Forelimb muscle (tissue), 1 donor: Measurements from ENCODE around the gene TCF3. TPM values are rescaled to one million over a fixed set of nuclear protein-coding genes. Genes with fewer than 3 reads are reported as not detected.
A peak's percentile ranks its signal among the peaks of the same experiment; 100 is the strongest.

ENCODE experiments used
- DNase-seq: peaks from one replicate; pipeline ENCODE4 v3.0.0-alpha.2; 2013; ENCODE audit warnings: low read depth
- polyA plus RNA-seq: library from polyadenylated mRNA; unstranded; fragments of 120-200 nt; gene quantifications from one replicate; pipeline ENCODE4 v1.2.1, GENCODE V29; 2013; ENCODE audit not compliant: insufficient read length

Gene TCF3
- polyA plus RNA-seq, 1 donor = 124 TPM

DNA sequence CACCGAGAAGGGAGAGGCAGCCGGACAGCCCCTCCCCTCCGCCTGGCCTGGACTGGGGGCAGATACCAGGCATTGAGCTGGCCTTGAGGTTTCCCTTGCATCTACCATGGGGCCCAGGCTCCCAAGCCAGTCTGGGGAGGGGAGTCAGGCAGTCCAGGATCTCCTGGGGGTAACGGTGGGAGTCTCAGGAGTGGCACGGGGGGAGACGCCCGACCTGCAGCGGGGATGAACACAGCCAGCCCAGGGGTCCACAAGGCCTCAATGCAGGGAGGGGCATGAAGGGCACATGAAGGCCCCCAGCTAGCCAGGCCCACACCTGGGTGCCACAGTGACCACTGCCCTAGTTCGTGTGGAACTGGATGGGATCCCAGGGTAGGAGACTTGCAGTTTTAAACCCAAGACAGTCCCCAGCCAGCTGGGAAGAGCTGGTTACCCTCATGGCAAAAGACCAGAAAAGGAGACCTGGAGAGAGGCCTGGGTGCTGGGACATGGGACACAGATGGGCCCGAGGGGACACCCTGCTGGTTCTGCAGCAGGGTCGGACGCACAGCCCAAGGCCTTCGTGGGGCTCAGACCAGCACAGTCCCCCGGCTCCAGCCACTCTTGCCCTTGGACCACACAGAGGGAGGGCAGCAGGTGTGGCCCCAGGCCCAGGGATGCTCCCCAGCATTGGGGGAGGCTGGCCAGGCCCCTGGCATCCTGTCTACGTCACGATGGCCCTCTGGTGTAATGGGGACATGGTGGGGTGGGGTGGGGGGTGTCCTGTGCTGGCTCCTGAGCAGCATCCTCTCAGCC, 42.5 kb downstream of the TCF3 start:
- no peak for DNase-seq

DNA sequence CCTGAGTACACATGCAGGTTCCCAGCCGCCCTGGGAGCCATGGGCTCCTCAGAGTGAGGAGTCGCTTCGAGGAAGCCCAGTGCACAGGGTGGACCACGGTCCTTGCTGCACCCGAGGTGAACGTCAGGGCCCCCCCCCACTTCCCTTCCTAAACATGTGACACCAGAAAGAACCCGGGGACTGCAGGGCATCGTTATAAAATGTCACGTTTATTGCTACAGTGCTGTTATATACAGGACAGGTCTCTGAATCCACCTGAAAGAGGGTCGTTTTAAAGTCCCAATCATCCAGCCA, 43.4 kb downstream of the TCF3 start:
- no peak for DNase-seq

DNA sequence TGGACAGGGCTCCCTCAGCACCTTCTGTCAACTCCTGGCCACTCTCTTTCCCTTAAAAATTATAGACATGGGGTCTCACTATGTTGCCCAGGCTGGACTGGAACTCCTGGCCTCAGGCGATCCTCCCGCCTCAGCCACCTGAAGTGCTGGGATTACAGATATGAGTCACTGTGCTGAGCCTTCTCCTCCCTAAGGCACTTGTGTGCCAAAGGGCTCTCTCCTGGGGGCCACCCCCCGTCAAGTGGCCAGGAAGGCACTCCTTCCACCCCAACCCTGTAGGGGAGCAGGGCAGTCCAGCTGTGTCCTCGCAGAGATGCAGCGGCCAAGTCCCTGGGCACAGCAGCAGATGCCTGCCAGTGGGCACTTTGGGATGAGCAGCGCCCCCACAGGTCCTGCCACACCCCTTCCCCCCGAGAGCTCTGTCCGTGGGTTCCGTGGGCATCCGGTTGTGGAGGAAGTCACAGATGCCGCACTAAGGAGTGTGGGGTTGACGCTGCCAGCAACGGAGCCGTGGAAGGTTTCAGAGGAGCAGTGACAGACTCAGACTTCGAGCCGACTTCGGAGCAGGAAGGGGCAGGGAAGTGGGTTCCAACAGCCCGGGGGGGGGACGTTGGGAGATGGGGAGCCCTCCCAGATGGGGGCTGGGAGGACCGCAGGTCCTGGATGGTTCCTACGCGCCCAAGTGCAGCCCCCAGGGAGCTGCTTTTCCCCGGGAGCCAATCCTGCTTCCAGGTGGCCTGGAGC, 43.9 kb downstream of the TCF3 start:
- no peak for DNase-seq

DNA sequence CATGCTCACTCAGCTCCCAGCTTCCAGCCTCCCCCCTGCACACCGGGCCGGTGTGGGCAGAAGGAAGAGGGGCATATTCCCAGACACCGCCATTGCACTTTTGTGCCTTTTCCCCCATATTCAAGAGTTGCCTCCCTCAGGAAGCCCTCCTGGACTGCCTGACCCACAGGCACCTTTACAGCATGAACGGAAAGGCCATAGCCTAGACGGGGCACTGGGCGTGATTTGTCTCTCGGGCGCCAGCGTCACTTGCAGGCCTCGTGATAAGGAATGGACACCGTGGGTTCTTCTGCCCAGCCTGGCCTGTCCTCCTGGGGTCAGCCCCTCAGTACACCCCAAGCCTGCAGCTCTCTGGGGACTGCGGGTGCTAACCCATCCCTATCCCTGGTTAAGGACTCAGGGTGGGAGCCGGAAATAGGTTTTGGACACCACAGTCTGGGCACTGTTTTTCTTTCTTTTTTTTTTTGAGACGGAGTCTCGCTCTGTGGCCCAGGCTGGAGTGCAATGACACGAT, 46.2 kb downstream of the TCF3 start:
- no peak for DNase-seq

DNA sequence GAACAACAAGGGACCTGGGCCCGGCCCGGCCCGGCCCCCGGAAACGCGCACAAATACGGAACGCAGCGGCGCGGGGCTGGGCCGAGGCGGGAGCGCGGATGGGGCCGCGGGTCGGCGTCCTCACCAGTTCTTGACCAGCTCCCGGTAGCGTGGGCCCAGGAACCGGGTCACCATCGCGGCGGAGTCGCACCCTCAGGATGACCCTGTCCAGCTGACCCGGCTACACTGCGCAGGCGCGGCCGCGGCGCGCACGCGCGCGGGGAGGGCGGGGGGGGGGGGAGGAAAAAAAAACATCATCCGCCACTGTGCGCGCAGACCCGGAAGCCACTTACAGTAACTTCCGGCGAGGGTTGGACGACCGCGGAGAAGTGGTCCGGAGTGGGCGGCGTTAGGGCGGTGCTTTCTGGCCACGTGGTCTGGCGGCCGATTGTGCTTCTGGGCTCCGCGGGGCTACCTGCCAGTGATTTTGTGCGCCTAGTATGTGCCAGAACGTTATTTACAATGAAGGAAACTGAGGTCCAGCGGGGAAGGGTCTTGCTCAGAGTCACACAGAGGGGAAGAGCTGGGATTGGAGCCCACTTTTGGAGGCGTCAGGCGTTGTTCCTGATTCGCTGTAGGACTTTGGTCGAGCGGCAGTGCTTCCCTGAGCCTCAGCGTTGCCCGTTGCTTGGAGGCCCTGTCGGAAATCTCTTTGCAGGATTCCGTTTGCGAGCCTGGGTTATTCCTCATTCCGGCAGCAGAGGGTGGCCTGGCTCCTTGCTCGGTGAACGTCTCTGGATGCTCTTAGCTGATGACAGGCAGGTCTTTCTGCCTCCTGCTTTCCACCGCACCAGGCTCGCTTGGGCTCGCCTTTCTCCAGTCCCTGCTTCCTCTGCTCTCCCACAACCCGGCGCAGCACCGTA, 46.9 kb downstream of the TCF3 start, which contains the start of gene UQCR11:
UQCR11 (minus strand) TSS at position 227 of the 902 bp plus-strand sequence; CDS start at position 174, 53 bp downstream.
- DNase-seq = peak; percentile 91

DNA sequence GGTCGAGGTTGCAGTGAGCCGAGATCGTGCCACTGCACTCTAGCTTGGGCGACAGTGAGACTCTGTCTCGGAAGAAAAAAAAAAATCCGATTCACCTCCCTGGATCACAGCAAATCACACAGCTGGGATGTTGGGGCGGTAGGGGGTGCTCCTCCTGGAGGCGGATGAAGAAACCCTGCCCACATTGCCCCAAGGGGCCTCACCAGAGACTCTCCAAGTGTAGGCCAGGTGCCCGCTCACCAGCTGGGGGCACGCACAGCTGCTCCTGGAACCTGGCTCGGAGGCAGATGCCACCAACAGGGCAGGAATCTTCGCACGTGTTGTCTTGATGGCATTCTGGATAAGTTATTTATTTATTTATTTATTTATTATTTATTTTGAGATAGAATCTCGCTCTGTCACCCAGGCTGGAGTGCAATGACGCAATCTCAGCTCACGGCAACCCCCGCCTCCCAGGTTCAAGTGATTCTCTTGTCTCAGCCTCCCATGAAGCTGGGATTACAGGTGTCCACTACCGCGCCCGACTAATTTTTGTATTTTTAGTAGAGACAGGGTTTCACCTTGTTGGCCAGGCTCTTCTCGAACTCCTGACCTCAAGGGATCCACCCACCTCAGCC, 50.2 kb downstream of the TCF3 start:
- no peak for DNase-seq

DNA sequence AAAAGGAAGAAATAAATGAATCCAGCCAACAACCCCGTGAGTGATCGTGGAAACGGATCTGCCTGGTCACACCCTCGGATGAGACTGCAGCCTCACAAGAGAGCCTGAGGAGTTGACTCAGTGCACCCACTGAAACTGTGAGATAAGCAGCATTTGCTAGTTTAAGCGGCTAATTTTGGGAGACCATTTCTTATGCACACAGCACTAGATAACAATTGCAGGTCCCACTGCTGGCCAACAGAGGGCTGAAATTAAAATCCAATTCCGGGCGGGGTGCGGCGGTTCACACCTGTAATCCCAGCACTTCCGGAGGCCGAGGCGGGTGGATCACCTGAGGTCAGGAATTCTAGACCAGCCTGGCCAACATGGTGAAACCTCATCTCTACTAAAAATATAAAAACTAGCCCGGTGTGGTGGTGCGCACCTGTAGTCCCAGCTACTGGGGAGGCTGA, 50.8 kb downstream of the TCF3 start:
- DNase-seq = no peak

DNA sequence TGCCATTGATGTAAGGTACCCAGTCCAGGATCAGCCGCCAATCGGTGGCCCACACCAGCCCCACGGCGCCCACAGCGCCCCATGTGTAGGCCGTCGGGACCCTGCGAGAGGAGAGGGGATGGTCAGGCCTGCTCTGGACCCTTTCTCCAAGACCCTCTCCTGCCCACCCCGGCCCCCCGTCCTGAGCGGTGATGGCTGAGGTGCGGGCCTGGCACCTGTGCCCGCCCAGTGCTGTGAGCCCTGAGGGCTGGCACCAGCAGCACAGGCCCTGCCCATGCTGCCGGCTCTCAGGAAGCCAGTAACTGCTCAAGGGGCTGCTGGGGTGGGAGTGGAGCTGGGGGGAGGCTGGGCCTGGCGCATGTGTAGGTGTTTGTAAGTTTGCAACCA, 53.0 kb downstream of the TCF3 start:
- DNase-seq = no peak

DNA sequence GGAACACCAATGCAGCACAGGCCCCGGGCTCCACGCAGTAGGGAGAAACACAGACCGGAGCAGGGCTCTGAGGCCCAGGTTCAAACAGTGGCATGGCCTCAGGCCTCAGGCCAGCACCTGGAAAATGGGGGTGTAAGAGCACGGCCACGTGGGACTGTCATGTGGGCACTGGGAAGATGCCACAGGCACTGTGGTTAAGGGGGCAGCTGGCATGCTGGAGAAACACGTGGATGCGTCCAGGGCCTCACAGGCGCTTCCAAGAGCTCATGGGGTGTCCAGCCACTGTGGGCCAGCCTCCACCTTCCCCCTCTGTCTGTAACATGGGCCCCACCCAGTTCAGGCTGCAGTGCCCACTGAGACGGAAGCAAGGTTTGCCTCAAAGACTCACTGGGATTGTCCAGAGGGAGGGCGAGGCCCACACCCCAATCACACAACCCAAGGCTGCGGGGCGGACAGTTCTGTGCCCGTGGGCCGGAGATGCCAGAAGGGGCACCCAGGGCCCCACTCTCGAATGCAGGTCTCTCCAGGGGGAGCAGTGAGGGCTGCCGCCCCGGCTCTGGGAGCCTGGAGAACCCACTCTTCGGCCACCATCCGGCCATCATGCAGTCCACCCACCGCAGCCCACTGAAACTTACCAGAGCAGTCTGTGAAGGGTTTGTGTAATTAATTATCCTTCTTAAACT, 53.5 kb downstream of the TCF3 start:
- no peak for DNase-seq

DNA sequence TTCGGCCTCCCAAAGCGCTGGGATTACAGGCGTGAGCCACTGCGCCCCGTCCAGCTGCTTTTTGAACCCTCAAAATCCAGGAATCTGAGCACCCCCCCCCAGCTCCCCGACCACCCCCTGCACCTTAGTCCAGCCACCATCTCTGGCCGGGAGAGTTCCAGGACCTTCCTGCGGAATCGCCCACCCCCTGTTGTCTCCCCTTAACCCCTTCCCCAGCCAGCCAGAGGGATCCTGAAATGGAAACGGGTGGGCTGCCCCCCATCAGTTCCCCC, 59.0 kb downstream of the TCF3 start:
- DNase-seq = no peak

DNA sequence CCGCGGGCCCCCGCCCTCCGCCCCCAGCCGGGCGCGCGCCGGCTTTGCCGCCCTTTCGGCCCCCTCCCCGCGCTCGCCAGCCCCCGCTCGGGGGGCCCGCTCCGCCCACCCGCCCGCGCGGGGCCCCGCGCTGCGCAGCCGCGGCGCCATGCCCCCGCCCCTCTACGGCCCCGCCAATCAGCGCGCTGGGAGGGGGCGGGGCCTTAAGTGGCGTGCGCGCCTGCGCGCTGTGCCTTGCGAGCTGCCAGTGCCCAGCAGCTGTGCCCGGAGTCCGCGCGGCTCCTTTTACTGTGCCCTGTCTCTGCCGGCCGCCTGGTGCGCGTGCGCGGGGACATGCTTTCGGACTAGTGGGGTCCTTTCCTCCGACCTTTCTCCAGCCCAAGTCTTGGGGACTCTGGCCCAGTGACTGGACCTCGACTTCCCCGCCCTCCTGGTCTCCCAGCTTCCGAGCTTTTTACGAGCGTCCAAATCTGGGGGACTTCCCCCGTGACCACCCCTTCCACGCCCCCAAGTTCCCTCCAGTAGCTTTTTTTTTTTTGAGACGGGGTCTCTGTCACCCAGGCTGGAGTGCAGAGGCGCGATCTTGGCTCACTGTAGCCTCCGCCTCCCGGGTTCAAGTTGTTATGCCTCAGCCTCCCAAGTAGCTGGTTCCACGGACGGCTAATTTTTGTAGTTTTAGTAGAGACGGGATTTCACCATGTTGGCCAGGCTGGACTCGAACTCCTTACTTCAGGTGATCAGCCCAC, 59.5 kb downstream of the TCF3 start, which contains the start of gene MBD3:
MBD3 (minus strand) TSS at position 111 of the 746 bp plus-strand sequence. CDS start 234 bp downstream, outside the sequence.
- peak; percentile 75 for DNase-seq

DNA sequence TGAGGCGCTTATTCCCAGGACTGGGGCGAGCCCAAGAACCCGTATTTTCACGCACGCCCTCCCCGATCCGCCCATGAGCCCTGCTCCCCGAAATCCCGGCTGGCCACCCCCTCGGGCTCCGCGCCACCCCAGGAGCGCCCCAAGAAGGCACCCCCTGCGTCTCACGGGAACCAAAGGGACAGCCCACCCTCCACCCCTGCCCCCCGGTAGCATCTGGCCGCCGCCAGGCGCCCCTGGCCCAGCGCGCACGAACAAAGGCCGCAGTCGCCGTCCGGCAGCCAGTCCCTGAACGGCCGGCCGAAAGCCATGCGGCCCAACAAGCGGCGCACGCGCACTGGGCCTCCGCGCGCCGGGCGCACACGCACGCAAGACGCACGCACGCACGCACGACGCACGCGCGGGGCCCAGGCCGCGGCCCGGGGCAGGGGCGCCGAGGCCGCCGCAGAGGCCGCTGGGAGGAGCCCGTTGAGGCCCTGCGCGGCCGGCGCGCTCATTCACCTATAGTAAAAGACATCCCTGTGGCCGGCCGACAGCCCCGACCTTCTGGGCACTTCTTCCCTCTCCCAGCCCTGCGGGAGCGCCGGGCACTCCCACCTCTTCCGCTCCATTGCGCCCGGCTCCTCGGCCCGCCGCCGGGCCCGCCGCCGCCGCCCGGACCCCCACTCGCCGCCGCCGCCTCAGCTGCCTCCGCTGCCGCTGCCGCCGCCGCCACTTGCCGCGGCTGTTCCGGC, 60.2 kb downstream of the TCF3 start:
- DNase-seq = peak; percentile 65

DNA sequence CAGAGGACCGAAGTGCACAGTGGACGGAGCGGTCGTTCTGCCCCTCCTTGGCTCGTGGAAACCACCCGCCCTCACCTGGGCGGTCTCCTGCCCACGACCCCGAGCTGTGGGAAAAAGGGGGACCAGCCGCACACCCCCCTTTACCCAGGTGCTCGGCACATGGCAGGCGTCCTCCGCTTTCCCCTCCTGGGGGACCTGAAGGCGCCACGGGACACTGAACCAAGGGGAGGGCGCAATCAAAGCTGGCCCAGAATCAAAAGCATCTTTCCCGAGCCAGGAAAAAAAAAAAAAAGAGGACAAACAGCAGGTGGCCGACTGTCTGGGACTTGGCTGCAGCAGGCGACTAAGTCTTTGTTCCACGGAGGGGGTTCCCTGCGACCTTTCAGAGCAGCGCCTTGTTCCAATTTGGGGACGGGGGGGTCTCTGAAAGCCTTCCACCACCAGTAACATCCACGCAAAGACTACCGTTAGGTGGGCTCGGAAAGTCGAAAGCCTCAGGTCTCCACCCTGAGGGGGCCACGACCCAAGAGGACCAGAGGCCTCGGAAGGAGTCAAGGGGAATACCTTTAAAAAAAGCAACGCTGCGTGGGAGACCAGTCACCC, 60.9 kb downstream of the TCF3 start:
- DNase-seq = no peak

DNA sequence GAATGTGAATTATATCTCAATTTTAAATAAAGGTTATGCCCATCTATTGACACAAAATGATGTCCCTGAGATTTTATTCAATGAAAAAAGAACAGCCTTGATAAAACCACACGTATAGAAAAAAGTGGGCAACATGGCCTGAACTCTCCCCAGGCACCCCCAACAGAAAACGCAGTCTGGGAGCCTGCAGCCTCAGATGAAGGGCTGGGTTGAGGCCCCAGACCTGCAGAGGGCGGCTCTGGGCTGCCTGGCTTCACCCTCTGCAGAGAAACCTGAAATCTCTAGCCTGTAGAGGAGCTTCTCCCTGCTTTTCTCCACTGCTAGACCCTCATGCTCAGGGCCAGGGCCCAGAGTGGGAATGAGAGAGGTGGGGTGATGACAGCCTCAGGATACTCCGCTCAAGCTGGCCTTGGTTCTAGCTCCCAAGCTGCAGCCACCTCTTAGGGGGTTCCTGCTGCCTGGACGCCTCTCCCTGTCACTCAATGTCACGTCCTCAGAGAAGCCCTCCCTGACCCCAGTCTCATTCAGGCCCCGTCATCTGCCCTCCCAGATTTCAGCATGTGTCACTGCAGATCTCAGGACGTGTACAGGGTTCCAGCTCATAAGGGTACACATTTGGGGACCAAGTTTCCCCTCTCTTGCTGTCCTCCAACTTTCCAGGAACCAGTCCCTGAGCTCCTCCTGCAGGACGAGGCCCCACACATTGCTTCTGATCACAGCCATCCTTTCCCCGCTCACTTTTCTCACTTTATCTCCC, 61.6 kb downstream of the TCF3 start:
- no peak for DNase-seq

DNA sequence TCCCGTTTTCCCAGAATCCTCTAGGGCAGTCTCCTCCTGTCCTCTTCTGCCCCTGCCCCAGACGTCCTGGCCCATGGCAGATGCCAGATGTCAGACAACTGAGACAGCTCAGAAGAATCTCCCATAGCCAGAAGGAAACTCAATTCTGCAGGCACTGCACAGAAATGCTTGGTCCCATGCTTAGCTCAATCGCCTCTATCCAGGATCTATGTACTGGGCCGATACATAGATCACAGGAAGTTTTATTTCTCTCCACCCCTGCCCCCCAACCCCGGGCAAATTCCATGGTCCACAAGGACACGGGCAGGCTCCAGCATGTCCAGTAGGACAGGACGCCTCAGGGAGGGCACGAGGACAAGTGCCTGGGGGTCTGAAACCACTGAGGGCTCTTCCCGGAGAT, 64.5 kb downstream of the TCF3 start:
- no peak for DNase-seq

DNA sequence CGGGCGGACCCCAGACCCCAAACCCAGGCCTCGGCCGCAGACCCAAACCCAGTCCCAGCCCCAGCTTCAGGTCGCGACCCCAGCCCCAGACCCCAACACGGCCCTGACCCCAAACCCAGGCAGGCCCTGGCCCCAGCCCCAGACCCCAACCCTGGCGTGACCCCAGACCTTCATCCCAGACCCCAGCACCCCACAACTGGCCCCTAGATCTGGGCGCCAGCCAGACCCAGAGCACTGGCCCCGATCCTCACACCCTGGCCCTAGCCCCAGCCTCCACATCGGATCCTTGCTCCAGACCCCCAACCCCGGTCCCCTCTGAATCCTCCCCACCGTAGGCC, 67.2 kb downstream of the TCF3 start:
- DNase-seq = no peak

DNA sequence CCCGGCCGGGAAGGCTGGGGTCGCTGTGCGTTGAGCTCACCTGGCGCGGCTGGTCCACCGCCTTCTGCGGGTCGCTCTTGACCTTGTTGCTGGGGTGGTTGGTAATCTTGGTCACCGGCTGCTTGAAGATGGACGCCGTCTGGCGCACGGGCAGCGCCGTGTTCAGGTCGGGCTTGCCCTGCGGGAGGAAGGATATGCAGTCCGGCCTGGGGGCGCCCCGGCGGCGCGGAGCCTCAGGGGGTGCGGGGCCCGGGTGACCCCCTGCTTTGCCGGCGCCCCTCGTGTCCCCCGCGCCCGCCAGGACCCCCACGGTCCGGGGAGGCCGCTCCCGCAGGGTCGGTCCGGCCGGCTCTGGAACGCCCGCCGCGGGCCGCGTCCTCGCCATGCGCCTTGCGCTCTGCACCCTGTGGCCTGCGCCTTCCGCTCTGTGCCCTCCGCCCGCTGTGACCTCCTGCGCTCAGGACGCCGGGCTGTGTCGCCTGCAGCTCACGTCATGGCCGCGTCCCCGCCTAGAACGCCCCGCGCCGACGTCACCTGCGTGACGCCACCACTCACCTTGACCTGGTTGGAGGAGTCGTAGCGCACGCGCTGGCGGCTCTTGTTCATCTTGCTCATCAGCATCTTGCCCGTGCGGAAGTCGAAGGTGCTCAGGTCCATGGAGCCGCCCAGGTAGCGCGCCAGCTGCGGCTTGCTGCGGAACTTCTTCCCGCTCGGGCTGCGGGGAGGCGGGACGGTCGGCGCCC, 67.7 kb downstream of the TCF3 start:
- DNase-seq = no peak

DNA sequence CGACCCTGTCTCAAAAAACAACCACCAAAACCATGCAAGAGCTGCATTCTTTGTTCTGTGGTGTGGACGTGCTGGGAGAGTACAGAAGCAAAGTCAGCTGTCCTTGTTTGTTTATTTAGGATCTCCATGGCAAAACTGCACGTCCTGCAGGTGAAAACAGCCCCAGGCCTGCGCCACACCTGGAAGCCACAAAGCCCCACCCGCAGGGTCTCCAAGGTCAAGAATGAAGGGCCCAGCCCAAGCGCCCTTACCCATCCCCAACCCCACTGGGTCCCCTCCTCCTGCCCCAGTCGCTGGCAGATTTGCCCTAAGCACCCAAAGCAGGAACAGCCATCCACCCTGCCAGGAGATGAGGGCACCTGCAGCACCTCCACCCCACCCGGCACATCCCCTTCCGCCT, 70.2 kb downstream of the TCF3 start:
- DNase-seq = no peak
